Measurements from ENCODE around the gene FLNB. TPM values are rescaled to one million over a fixed set of nuclear protein-coding genes. Genes with fewer than 3 reads are reported as not detected.

FLNB gene
- polyA plus RNA-seq, 1 donor from 2014 or later, result 10.3 TPM

DNA sequence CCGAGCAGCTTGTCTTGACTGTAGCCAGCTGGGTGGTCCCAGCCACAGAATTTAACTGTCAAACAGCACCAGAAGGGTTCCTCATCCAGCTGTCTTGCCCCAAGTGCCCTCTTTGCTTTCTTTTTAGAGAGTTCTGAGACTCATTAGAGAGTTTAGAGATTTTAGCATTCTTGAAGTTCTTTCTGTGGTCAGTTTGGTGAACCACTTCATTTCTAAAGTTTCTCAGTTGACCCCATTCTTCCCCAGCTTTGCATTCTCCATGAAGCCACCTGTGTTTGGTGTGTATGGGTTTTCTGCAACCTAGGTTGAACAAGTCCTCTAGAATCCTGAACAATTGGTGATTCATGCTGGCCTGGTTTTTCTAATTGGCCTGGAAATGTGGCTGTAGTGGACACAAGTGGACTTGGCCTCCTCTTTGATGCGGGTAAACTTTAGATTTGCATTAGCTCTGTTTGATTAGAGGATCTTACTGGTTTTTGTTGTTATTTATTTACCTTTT lies 33.7 kb downstream of the FLNB start:
- Histone ChIP-seq H3K4me3 (ENCODE audit: low read length) (no peak overlapping the region), H3K79me2 (replicated peaks; ENCODE audit: insufficient read depth, low read length) (no peaks in the 10 kb centered on the region), H3K9ac (ENCODE audit: low read length) (no peak overlapping the region), H3F3A (ENCODE audit: insufficient read depth, low read length, poor library complexity, severe bottlenecking) (no peaks in the 10 kb centered on the region), H3K36me3 (ENCODE audit: insufficient read depth, low read length) (no peaks in the 10 kb centered on the region), H4K20me1 (ENCODE audit: insufficient read depth) (no peaks in the 10 kb centered on the region), H3K27me3 (ENCODE audit: insufficient read depth, low read depth, low read length) (no peaks in the 10 kb centered on the region), H3K9me2 (ENCODE audit: insufficient read depth, low read length) (no peaks in the 10 kb centered on the region), H3K9me3 (ENCODE audit: low read length) (no peaks in the 10 kb centered on the region), H2AFZ (ENCODE audit: low read depth, low read length) (no peak overlapping the region), H3K4me2 (ENCODE audit: low read length) (no peak overlapping the region), H3K27ac (ENCODE audit: low read length) (no peak overlapping the region)
- TF ChIP-seq TAF1 (IDR thresholded peaks at IDR 0.05; ENCODE audit: low read depth) (no peak), EZH2 (IDR thresholded peaks at IDR 0.05; ENCODE audit: borderline replicate concordance, insufficient read depth, low read length, poor library complexity, severe bottlenecking) (no peak), SMC3 (conservative IDR thresholded peaks at IDR 0.05; ENCODE audit: poor library complexity) (no peak), POLR2AphosphoS5 (IDR thresholded peaks at IDR 0.05) (no peak), MXI1 (conservative IDR thresholded peaks at IDR 0.05; ENCODE audit: poor library complexity, severe bottlenecking) (no peak), EP300 (conservative IDR thresholded peaks at IDR 0.05; ENCODE audit: poor library complexity, severe bottlenecking) (no peak), RAD21 (conservative IDR thresholded peaks at IDR 0.05) (no peak)
- TF ChIP-seq, protein P1, sequence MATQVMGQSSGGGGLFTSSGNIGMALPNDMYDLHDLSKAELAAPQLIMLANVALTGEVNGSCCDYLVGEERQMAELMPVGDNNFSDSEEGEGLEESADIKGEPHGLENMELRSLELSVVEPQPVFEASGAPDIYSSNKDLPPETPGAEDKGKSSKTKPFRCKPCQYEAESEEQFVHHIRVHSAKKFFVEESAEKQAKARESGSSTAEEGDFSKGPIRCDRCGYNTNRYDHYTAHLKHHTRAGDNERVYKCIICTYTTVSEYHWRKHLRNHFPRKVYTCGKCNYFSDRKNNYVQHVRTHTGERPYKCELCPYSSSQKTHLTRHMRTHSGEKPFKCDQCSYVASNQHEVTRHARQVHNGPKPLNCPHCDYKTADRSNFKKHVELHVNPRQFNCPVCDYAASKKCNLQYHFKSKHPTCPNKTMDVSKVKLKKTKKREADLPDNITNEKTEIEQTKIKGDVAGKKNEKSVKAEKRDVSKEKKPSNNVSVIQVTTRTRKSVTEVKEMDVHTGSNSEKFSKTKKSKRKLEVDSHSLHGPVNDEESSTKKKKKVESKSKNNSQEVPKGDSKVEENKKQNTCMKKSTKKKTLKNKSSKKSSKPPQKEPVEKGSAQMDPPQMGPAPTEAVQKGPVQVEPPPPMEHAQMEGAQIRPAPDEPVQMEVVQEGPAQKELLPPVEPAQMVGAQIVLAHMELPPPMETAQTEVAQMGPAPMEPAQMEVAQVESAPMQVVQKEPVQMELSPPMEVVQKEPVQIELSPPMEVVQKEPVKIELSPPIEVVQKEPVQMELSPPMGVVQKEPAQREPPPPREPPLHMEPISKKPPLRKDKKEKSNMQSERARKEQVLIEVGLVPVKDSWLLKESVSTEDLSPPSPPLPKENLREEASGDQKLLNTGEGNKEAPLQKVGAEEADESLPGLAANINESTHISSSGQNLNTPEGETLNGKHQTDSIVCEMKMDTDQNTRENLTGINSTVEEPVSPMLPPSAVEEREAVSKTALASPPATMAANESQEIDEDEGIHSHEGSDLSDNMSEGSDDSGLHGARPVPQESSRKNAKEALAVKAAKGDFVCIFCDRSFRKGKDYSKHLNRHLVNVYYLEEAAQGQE (IDR thresholded peaks at IDR 0.05; ENCODE audit: borderline replicate concordance), result no peak
- TF ChIP-seq, protein P2, sequence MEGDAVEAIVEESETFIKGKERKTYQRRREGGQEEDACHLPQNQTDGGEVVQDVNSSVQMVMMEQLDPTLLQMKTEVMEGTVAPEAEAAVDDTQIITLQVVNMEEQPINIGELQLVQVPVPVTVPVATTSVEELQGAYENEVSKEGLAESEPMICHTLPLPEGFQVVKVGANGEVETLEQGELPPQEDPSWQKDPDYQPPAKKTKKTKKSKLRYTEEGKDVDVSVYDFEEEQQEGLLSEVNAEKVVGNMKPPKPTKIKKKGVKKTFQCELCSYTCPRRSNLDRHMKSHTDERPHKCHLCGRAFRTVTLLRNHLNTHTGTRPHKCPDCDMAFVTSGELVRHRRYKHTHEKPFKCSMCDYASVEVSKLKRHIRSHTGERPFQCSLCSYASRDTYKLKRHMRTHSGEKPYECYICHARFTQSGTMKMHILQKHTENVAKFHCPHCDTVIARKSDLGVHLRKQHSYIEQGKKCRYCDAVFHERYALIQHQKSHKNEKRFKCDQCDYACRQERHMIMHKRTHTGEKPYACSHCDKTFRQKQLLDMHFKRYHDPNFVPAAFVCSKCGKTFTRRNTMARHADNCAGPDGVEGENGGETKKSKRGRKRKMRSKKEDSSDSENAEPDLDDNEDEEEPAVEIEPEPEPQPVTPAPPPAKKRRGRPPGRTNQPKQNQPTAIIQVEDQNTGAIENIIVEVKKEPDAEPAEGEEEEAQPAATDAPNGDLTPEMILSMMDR (IDR thresholded peaks at IDR 0.05; ENCODE audit: poor library complexity, severe bottlenecking), result no peak

DNA sequence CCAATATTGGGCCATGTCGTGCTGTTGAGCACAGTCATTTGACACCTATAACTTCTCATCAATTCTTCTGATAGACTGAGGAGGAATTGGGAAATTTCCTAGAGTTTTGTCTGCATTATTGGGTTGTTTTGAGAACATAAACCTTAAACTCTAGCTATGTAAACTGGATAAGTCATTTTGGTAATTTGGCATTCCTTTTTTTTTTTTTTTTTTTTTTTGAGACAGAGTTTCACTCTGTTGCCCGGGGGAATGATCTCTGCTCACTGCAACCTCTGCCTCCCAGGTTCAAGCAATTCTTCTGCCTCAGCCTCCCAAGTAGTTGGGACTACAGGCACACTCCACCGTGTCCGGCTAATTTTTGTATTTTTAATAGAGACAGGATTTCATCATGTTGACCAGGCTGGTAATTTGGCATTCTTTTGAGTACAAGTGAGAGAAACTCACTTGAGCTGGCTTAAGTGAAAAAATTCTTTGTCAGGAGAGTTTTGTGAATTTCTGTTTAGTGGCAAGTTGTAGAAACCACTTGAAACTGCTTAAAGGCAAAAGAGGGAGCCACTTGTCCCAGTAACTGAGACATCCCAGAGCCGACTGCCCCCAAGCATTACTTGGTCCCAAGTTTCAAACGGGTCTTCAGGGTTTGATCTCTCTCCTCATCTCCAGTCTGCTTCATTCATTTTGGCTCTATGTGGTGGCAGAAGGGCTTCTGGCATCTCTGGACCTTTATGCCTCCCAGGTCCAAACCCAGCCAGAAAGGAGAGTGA lies 34.9 kb downstream of the FLNB start:
- Histone ChIP-seq H3K36me3 (ENCODE audit: insufficient read depth, low read length) (no peaks in the 10 kb centered on the region), H3F3A (ENCODE audit: insufficient read depth, low read length, poor library complexity, severe bottlenecking) (no peaks in the 10 kb centered on the region), H2AFZ (ENCODE audit: low read depth, low read length) (no peak overlapping the region), H3K27me3 (ENCODE audit: insufficient read depth, low read depth, low read length) (no peaks in the 10 kb centered on the region), H3K4me3 (ENCODE audit: low read length) (no peak overlapping the region), H3K79me2 (replicated peaks; ENCODE audit: insufficient read depth, low read length) (no peaks in the 10 kb centered on the region), H4K20me1 (ENCODE audit: insufficient read depth) (no peaks in the 10 kb centered on the region), H3K9me2 (ENCODE audit: insufficient read depth, low read length) (no peaks in the 10 kb centered on the region), H3K9ac (ENCODE audit: low read length) (no peak overlapping the region), H3K27ac (ENCODE audit: low read length) (no peak overlapping the region), H3K4me2 (ENCODE audit: low read length) (no peak overlapping the region), H3K9me3 (ENCODE audit: low read length) (no peaks in the 10 kb centered on the region)
- TF ChIP-seq EP300 (conservative IDR thresholded peaks at IDR 0.05; ENCODE audit: poor library complexity, severe bottlenecking) (no peak), TAF1 (IDR thresholded peaks at IDR 0.05; ENCODE audit: low read depth) (no peak), POLR2AphosphoS5 (IDR thresholded peaks at IDR 0.05) (no peak), SMC3 (conservative IDR thresholded peaks at IDR 0.05; ENCODE audit: poor library complexity) (no peak)
- TF ChIP-seq, protein P1 (IDR thresholded peaks at IDR 0.05; ENCODE audit: borderline replicate concordance), result no peak
